ENCODE measurements around the gene CIC. TPM values are rescaled to one million over a fixed set of nuclear protein-coding genes. Genes with fewer than 3 reads are reported as not detected.

The CIC gene
- total and polyA plus RNA-seq, 2 of the 13 experiments (the other 11 are each of a cell fraction or from before 2014, with no cell fraction given) = 5.9 to 8.0 TPM

- TF ChIP-seq CEBPZ (IDR thresholded peaks at IDR 0.05; ENCODE audit: low read length) (no peak), ZNF263 (CRISPR knock-in tag; IDR thresholded peaks at IDR 0.05) (no peak), ZNF569 (CRISPR knock-in tag; IDR thresholded peaks at IDR 0.05; ENCODE audit: borderline replicate concordance) (no peak), ZNF878 (CRISPR knock-in tag; IDR thresholded peaks at IDR 0.05) (no peak), GTF2F1 (IDR thresholded peaks at IDR 0.05; ENCODE audit: low read length) (no peak), ZNF333 (CRISPR knock-in tag; IDR thresholded peaks at IDR 0.05; ENCODE audit: borderline replicate concordance) (no peak), PREB (CRISPR knock-in tag; IDR thresholded peaks at IDR 0.05) (no peak), ZNF646 (CRISPR knock-in tag; IDR thresholded peaks at IDR 0.05) (no peak), ATF4 (CRISPR knock-in tag; IDR thresholded peaks at IDR 0.05) (no peak), ZNF143 (CRISPR knock-in tag; IDR thresholded peaks at IDR 0.05) (peak; percentile 7; the same call in 1 of the 2 replicates)
- TF ChIP-seq, protein P1, sequence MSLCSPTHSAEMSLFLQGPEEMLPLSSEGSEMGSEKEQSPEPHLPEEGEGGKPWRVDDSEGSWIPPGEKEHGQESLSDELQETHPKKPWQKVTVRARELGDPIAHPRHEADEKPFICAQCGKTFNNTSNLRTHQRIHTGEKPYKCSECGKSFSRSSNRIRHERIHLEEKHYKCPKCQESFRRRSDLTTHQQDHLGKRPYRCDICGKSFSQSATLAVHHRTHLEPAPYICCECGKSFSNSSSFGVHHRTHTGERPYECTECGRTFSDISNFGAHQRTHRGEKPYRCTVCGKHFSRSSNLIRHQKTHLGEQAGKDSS (CRISPR knock-in tag; IDR thresholded peaks at IDR 0.05; ENCODE audit: borderline replicate concordance, low read depth) = no peak; the same call in none of the 2 replicates
These were observed 11.1 kb downstream of the CIC start (continued) for GRCh38 chr19:42279902-42280814.
